H9 (cell line): ENCODE data around the gene TSPYL6. TPM values are rescaled to one million over a fixed set of nuclear protein-coding genes. Genes with fewer than 3 reads are reported as not detected.

Experiments
- DNase-seq: peaks from one replicate; pipeline ENCODE4 v3.0.0-alpha.2; 2017
- H2AFZ ChIP-seq: one replicate; pipeline ENCODE4 v1.6.1; 2013; ENCODE audit warnings: mild to moderate bottlenecking, low read length, control low read depth, moderate library complexity
- H2AK5ac ChIP-seq: 2 replicates; pipeline ENCODE4 v1.6.1; 2013; ENCODE audit warnings: low read length, control low read depth, mixed read lengths; ENCODE audit not compliant: insufficient read length
- H2BK120ac ChIP-seq: one replicate; pipeline ENCODE4 v1.6.1; 2013; ENCODE audit warnings: low read depth, mild to moderate bottlenecking, low read length, control low read depth, inconsistent platforms; ENCODE audit not compliant: poor library complexity, severe bottlenecking
- H2BK12ac ChIP-seq: 2 replicates; pipeline ENCODE4 v1.6.1; 2013; ENCODE audit warnings: low read length, control low read depth, mixed read lengths, low read depth; ENCODE audit not compliant: insufficient read length
- H2BK15ac ChIP-seq: 2 replicates; pipeline ENCODE4 v1.6.1; 2013; ENCODE audit warnings: low read depth, low read length, control low read depth
- H2BK20ac ChIP-seq: one replicate; pipeline ENCODE4 v1.6.1; 2013; ENCODE audit warnings: low read depth, mild to moderate bottlenecking, low read length, control low read depth, inconsistent platforms; ENCODE audit not compliant: poor library complexity, severe bottlenecking
- H2BK5ac ChIP-seq: 2 replicates; pipeline ENCODE4 v1.6.1; 2013; ENCODE audit warnings: low read length, control low read depth, mixed read lengths; ENCODE audit not compliant: insufficient read length
- H3K14ac ChIP-seq: 2 replicates; pipeline ENCODE4 v1.6.1; 2013; ENCODE audit warnings: low read length, control low read depth; ENCODE audit not compliant: insufficient read depth
- H3K18ac ChIP-seq: 2 replicates; pipeline ENCODE4 v1.6.1; 2013; ENCODE audit warnings: low read depth, mild to moderate bottlenecking, mixed read lengths, low read length, control low read depth; ENCODE audit not compliant: insufficient read length
- H3K23ac ChIP-seq: 2 replicates; pipeline ENCODE4 v1.6.1; 2013; ENCODE audit warnings: low read length, control low read depth, mixed read lengths, low read depth; ENCODE audit not compliant: insufficient read length
- H3K23me2 ChIP-seq: 2 replicates; pipeline ENCODE4 v1.6.1; 2013; ENCODE audit warnings: low read depth, mild to moderate bottlenecking, mixed read lengths, low read length, control low read depth; ENCODE audit not compliant: insufficient read length, poor library complexity, severe bottlenecking
- H3K27ac ChIP-seq: 2 replicates; pipeline ENCODE4 v1.5.1; 2013; ENCODE audit warnings: low read length, control low read depth, mixed read lengths, low read depth; ENCODE audit not compliant: insufficient read length
- H3K27me3 ChIP-seq: 2 replicates; pipeline ENCODE4 v1.6.1; 2013; ENCODE audit warnings: low read length, control low read depth, inconsistent platforms; ENCODE audit not compliant: insufficient read depth
- H3K4ac ChIP-seq: 2 replicates; pipeline ENCODE4 v1.6.1; 2013; ENCODE audit warnings: low read depth, mild to moderate bottlenecking, control low read depth, inconsistent platforms, low read length, moderate library complexity
- H3K4me1 ChIP-seq: 2 replicates; pipeline ENCODE4 v1.6.1; 2013; ENCODE audit warnings: low read length, control low read depth, inconsistent platforms; ENCODE audit not compliant: insufficient read depth
- H3K4me2 ChIP-seq: 2 replicates; pipeline ENCODE4 v1.6.1; 2013; ENCODE audit warnings: low read length, control low read depth, mixed read lengths; ENCODE audit not compliant: insufficient read length, insufficient read depth
- H3K56ac ChIP-seq: 2 replicates; pipeline ENCODE4 v1.6.1; 2013; ENCODE audit warnings: low read depth, mild to moderate bottlenecking, mixed read lengths, low read length, control low read depth; ENCODE audit not compliant: insufficient read length
- H3K79me1 ChIP-seq: 2 replicates; pipeline ENCODE4 v1.6.1; 2013; ENCODE audit warnings: low read depth, mild to moderate bottlenecking, moderate library complexity, low read length, control low read depth, inconsistent platforms; ENCODE audit not compliant: insufficient read depth, poor library complexity, severe bottlenecking
- H3K79me2 ChIP-seq: 2 replicates; pipeline ENCODE4 v1.6.1; 2013; ENCODE audit warnings: low read length, control low read depth, inconsistent platforms; ENCODE audit not compliant: insufficient read depth
- H3K9ac ChIP-seq: 2 replicates; pipeline ENCODE4 v1.6.1; 2013; ENCODE audit warnings: low read length, control low read depth, mixed read lengths; ENCODE audit not compliant: insufficient read length; ENCODE audit errors: extremely low read depth
- H3K9me3 ChIP-seq: one replicate; pipeline ENCODE4 v1.6.1; 2013; ENCODE audit warnings: low read depth, low read length, inconsistent platforms; ENCODE audit not compliant: control insufficient read depth
- H3T11ph ChIP-seq: one replicate; pipeline ENCODE4 v1.6.1; 2013; ENCODE audit warnings: mild to moderate bottlenecking, low read length, control low read depth, inconsistent platforms
- H4K20me1 ChIP-seq: one replicate; pipeline ENCODE4 v1.6.1; 2013; ENCODE audit not compliant: control insufficient read depth, insufficient read length, insufficient read depth
- H4K5ac ChIP-seq: 2 replicates; pipeline ENCODE4 v1.6.1; 2013; ENCODE audit warnings: low read depth, mild to moderate bottlenecking, mixed read lengths, low read length, control low read depth; ENCODE audit not compliant: insufficient read length
- H4K8ac ChIP-seq: replicated peaks from 2 replicates; pipeline ENCODE4 v1.6.1; 2013; ENCODE audit warnings: low read length, control low read depth, mixed read lengths, low read depth; ENCODE audit not compliant: insufficient read length
- H4K91ac ChIP-seq: 2 replicates; pipeline ENCODE4 v1.6.1; 2013; ENCODE audit warnings: low read depth, mild to moderate bottlenecking, moderate library complexity, mixed read lengths, low read length, control low read depth; ENCODE audit not compliant: insufficient read length
- H3K27ac Mint-ChIP-seq, 3 experiments: 2 replicates in 2 of 3; 3 replicates in 1 of 3; pipeline ENCODE4 v1.8.0; 2020 to 2021; ENCODE audit warnings: mixed read lengths in 3 of 3, mild to moderate bottlenecking in 1 of 3, moderate library complexity in 1 of 3
- H3K27me3 Mint-ChIP-seq: 2 replicates; pipeline ENCODE4 v1.8.0; 2021; ENCODE audit warnings: low read depth, mild to moderate bottlenecking, moderate library complexity, mixed read lengths
- H3K36me3 Mint-ChIP-seq, 3 experiments: 2 replicates in 2 of 3; 3 replicates in 1 of 3; pipeline ENCODE4 v1.8.0; 2020 to 2021; ENCODE audit warnings: low read depth in 3 of 3, mixed read lengths in 3 of 3; ENCODE audit not compliant: insufficient read depth in 1 of 3
- H3K4me1 Mint-ChIP-seq, 2 experiments: 2 replicates each; pipeline ENCODE4 v1.8.0; 2020; ENCODE audit warnings: mixed read lengths in 2 of 2
- H3K4me3 Mint-ChIP-seq, 2 experiments: 2 replicates in 1 of 2; 3 replicates in 1 of 2; pipeline ENCODE4 v1.8.0; 2020 to 2021; ENCODE audit warnings: mild to moderate bottlenecking in 2 of 2, mixed read lengths in 2 of 2, moderate library complexity in 1 of 2
- H3K9me3 Mint-ChIP-seq, 2 experiments: 2 replicates in 1 of 2; 3 replicates in 1 of 2; pipeline ENCODE4 v1.8.0; 2020; ENCODE audit warnings: mild to moderate bottlenecking in 2 of 2, mixed read lengths in 2 of 2, moderate library complexity in 1 of 2
- total RNA-seq: library from RNA; stranded (reverse); gene quantifications from 2 replicates; pipeline ENCODE4 v1.2.1, GENCODE V29; 2021
- TF ChIP-seq, protein P1 (sequence below): fragments of 200-600 bp; sonication (generic); conservative IDR thresholded peaks from 3 replicates; pipeline ENCODE4 v1.8.0; 2021; ENCODE audit warnings: antibody characterized with exemption, mild to moderate bottlenecking

The TSPYL6 gene
- total RNA-seq, 1 experiment from 2014 or later, result not detected

DNA sequence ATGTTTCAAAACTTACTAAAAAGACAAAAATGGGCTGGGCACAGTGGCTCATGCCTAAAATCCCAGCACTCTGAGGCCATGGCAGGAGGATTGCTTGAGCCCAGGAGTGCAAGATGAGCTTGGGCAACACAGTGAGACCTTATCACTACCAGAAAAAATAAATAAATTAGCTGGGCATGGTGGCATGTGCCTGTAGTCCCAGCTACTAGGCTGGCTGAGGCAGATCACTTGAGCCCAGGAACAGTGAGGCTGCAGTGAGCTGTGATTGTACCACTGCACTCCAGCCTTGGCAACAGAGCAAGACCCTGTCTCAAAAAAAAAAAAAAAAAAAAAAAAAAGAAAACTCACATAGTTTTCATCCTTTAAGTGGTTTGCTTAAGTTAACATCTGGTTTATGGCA, 6.4 kb downstream of the TSPYL6 start:
- no peak overlapping the region for H4K5ac ChIP-seq
- no peak for DNase-seq
- Mint-ChIP-seq H3K9me3 (peaks cover 0 to 2% of the 10 kb centered on the region in 2 experiments; a peak in 1 of 5 replicates), H3K36me3 (no peaks in the 10 kb centered on the region), H3K4me3 (no peak overlapping the region), H3K4me1 (peaks cover 4 to 8% of the 10 kb centered on the region in 2 experiments), H3K27me3 (peaks cover 6% of the 10 kb centered on the region), H3K27ac (no peak overlapping the region)
- no peak overlapping the region for H3K18ac ChIP-seq
- no peaks in the 10 kb centered on the region for H3K23me2 ChIP-seq
- no peak overlapping the region for H3K56ac ChIP-seq
- no peak overlapping the region for H2BK15ac ChIP-seq
- no peak overlapping the region for H3K9ac ChIP-seq
- H3K27me3 ChIP-seq, result no peaks in the 10 kb centered on the region
- TF ChIP-seq, protein P1, sequence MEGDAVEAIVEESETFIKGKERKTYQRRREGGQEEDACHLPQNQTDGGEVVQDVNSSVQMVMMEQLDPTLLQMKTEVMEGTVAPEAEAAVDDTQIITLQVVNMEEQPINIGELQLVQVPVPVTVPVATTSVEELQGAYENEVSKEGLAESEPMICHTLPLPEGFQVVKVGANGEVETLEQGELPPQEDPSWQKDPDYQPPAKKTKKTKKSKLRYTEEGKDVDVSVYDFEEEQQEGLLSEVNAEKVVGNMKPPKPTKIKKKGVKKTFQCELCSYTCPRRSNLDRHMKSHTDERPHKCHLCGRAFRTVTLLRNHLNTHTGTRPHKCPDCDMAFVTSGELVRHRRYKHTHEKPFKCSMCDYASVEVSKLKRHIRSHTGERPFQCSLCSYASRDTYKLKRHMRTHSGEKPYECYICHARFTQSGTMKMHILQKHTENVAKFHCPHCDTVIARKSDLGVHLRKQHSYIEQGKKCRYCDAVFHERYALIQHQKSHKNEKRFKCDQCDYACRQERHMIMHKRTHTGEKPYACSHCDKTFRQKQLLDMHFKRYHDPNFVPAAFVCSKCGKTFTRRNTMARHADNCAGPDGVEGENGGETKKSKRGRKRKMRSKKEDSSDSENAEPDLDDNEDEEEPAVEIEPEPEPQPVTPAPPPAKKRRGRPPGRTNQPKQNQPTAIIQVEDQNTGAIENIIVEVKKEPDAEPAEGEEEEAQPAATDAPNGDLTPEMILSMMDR, result no peak
- no peak overlapping the region for H2AFZ ChIP-seq
- no peak overlapping the region for H3K23ac ChIP-seq
- H4K8ac ChIP-seq, result no peak overlapping the region
- no peak overlapping the region for H3K14ac ChIP-seq
- no peak overlapping the region for H3K4ac ChIP-seq
- H3K4me1 ChIP-seq, result no peaks in the 10 kb centered on the region
- H2BK20ac ChIP-seq, result no peak overlapping the region
- no peaks in the 10 kb centered on the region for H3K79me2 ChIP-seq
- no peak overlapping the region for H2BK12ac ChIP-seq
- H3T11ph ChIP-seq, result no peak overlapping the region
- no peak overlapping the region for H3K27ac ChIP-seq
- no peaks in the 10 kb centered on the region for H3K9me3 ChIP-seq
- H4K20me1 ChIP-seq, result no peaks in the 10 kb centered on the region
- H2BK5ac ChIP-seq, result no peak overlapping the region
- no peak overlapping the region for H4K91ac ChIP-seq
- no peak overlapping the region for H2AK5ac ChIP-seq
- H3K79me1 ChIP-seq, result no peaks in the 10 kb centered on the region
- no peak overlapping the region for H3K4me2 ChIP-seq
- H2BK120ac ChIP-seq, result no peak overlapping the region
